ENCODE measurements around the gene DENND1A.

Gene DENND1A

GRCh38 chr9:123487944-123488548 is 441.9 kb downstream of the DENND1A start:
- H3K4me3 ChIP-seq (replicated peaks in 1 of 2; ENCODE audit: low read depth in 2 of 2, low read length in 2 of 2), result no peak overlapping the region
- DNase-seq (ENCODE audit: low read depth in 2 of 2), result no peak
- no peak for TF ChIP-seq CTCF (IDR thresholded peaks at IDR 0.05; ENCODE audit: low read depth, low read length)

GRCh38 chr9:123486431-123486830 is 443.5 kb downstream of the DENND1A start:
- H3K4me3 ChIP-seq (replicated peaks in 1 of 2; ENCODE audit: low read depth in 2 of 2, low read length in 2 of 2), result no peak overlapping the region
- no peak for DNase-seq (ENCODE audit: low read depth in 2 of 2)
- no peak for TF ChIP-seq CTCF (IDR thresholded peaks at IDR 0.05; ENCODE audit: low read depth, low read length)

GRCh38 chr9:123485216-123485615 is 444.7 kb downstream of the DENND1A start:
- TF ChIP-seq CTCF (IDR thresholded peaks at IDR 0.05; ENCODE audit: low read depth, low read length), result no peak
- no peak for DNase-seq (ENCODE audit: low read depth in 2 of 2)
- no peak overlapping the region for H3K4me3 ChIP-seq (replicated peaks in 1 of 2; ENCODE audit: low read depth in 2 of 2, low read length in 2 of 2)

GRCh38 chr9:123484130-123484529 is 445.8 kb downstream of the DENND1A start:
- TF ChIP-seq CTCF (IDR thresholded peaks at IDR 0.05; ENCODE audit: low read depth, low read length), result no peak
- no peak overlapping the region for H3K4me3 ChIP-seq (replicated peaks in 1 of 2; ENCODE audit: low read depth in 2 of 2, low read length in 2 of 2)
- no peak for DNase-seq (ENCODE audit: low read depth in 2 of 2)

GRCh38 chr9:123483191-123483803 is 446.6 kb downstream of the DENND1A start:
- no peak for TF ChIP-seq CTCF (IDR thresholded peaks at IDR 0.05; ENCODE audit: low read depth, low read length)
- no peak for DNase-seq (ENCODE audit: low read depth in 2 of 2)
- H3K4me3 ChIP-seq (replicated peaks in 1 of 2; ENCODE audit: low read depth in 2 of 2, low read length in 2 of 2), result no peak overlapping the region

GRCh38 chr9:123482295-123482968 is 447.5 kb downstream of the DENND1A start:
- no peak for DNase-seq (ENCODE audit: low read depth in 2 of 2)
- no peak overlapping the region for H3K4me3 ChIP-seq (replicated peaks in 1 of 2; ENCODE audit: low read depth in 2 of 2, low read length in 2 of 2)
- TF ChIP-seq CTCF (IDR thresholded peaks at IDR 0.05; ENCODE audit: low read depth, low read length), result no peak
